GM18502 (cell line): ENCODE measurements around the gene ITGA8.
"Not testable (repeated sequence)": the region's sequence is repeated elsewhere in the genome, so short reads cannot be mapped to it uniquely, and the experiment has no call there.

ENCODE experiments used
- ATAC-seq: cut with Tn5 transposase; IDR thresholded peaks from one replicate; pipeline ENCODE4 v1.9.1; 2021; ENCODE audit warnings: mild to moderate bottlenecking; ENCODE audit not compliant: unreplicated experiment, poor library complexity

Gene ITGA8

GRCh38 chr10:15516256-15517085 lies 203.3 kb downstream of the ITGA8 start:
- no peak for ATAC-seq

- ATAC-seq: no peak
These were observed 204.5 kb downstream of the ITGA8 start for GRCh38 chr10:15515202-15515601.

- ATAC-seq: no peak
These were observed 208.8 kb downstream of the ITGA8 start for GRCh38 chr10:15510963-15511362.

GRCh38 chr10:15505329-15505728 lies 214.4 kb downstream of the ITGA8 start:
- ATAC-seq: no peak

- no peak for ATAC-seq
These were observed 215.5 kb downstream of the ITGA8 start for GRCh38 chr10:15504101-15504840.

GRCh38 chr10:15494850-15495506 lies 224.7 kb downstream of the ITGA8 start:
- no peak for ATAC-seq

GRCh38 chr10:15491856-15492642 lies 227.7 kb downstream of the ITGA8 start:
- ATAC-seq: no peak

GRCh38 chr10:15489431-15489830 lies 230.3 kb downstream of the ITGA8 start:
- no peak for ATAC-seq

GRCh38 chr10:15487376-15487775 lies 232.3 kb downstream of the ITGA8 start:
- no peak for ATAC-seq

GRCh38 chr10:15486404-15486803 lies 233.3 kb downstream of the ITGA8 start:
- ATAC-seq: no peak

GRCh38 chr10:15485684-15486316 lies 233.9 kb downstream of the ITGA8 start:
- no peak for ATAC-seq

GRCh38 chr10:15485027-15485426 lies 234.7 kb downstream of the ITGA8 start:
- ATAC-seq: no peak

- no peak for ATAC-seq
These were observed 235.6 kb downstream of the ITGA8 start for GRCh38 chr10:15484128-15484527.

- ATAC-seq: no peak
These were observed 236.3 kb downstream of the ITGA8 start for GRCh38 chr10:15483215-15484075.

- no peak for ATAC-seq
These were observed 237.6 kb downstream of the ITGA8 start for GRCh38 chr10:15482156-15482555.

GRCh38 chr10:15478950-15479349 lies 240.8 kb downstream of the ITGA8 start:
- ATAC-seq: no peak

GRCh38 chr10:15478429-15478828 lies 241.3 kb downstream of the ITGA8 start:
- no peak for ATAC-seq

- no peak for ATAC-seq
These were observed 243.4 kb downstream of the ITGA8 start for GRCh38 chr10:15476337-15476736.

- ATAC-seq: not testable (repeated sequence)
These were observed 244.3 kb downstream of the ITGA8 start for GRCh38 chr10:15475439-15475838.
